SH-SY5Y (cell line): ENCODE measurements around the gene FBXL17.

Source experiments
- GATA2 ChIP-seq: IDR thresholded peaks from 2 replicates; pipeline ENCODE4 v1.6.1; 2011; ENCODE audit warnings: mild to moderate bottlenecking, low read depth, low read length
- GATA3 ChIP-seq: IDR thresholded peaks from 2 replicates; pipeline ENCODE4 v1.6.1; 2011; ENCODE audit warnings: low read depth, mild to moderate bottlenecking, low read length, moderate library complexity

DNA sequence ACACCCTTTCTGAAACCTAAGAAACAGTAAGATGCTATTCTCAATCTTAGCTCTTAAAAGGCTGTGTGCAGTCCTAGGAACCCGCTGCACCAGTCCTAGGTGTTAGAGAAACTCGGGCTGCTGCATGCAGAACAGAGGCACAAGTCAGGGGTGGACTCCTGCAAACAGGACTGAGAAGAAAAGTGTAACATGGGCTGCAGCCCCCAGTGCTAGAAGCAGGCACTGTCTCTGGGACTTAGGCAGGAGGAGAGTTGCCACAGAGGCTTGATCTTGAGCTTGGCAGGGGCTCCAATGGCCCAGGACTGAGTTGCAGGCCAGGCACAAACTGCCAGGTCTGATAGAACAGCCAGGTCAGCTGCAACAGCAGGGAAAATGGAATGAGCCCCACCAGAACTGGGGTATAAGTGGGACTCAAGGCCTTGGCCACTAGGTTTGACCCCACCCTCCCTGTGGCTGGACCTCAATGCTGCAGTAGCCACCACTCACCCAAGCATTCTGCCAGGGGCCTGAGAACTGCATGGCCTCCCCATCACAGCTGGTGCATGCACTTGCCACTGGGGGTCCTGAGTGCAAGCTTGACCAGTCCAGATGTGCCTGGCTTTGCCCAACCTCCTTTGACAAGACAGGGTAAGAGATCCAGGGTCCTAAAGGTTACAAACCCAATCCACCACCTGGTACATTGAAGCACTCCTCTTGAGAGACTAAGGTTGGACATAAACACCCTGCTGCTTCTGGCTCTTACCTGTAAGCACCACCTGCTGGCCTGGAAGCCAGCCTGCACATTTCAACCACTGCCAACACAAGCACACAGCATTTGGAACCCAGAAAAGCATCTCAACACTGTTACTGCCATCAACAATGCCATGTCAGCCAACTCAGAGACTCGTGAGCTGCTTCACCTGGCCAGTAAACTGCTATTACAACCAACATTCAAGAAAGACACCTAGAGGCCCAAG lies 103.3 kb downstream of the FBXL17 start:
- TF ChIP-seq GATA2 (no peak), GATA3 (no peak)
